ENCODE measurements around the gene AFF3.

The AFF3 gene

DNA sequence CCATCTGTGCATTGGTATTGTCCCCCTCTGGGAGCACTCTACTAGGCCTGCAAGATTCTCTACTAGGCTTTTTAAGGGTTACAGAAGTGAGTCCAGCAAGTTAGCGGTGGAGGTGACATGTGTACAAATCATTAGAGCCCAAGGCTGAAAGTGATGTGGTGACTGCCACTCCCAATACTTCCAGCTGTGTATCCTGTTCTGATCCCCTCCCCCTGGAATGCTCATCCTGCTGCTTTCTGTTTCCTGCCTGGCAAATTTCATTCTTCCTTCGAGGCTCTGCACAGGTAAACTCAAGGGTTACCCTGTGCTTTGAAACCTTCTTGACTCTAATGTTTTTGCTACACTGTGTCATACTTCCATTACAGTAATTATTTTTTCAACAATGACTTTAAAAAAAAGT lies 394.0 kb downstream of the AFF3 start:
- no peak for TF ChIP-seq ZC3H10 (CRISPR knock-in tag; IDR thresholded peaks at IDR 0.05)
- TF ChIP-seq, protein P1, sequence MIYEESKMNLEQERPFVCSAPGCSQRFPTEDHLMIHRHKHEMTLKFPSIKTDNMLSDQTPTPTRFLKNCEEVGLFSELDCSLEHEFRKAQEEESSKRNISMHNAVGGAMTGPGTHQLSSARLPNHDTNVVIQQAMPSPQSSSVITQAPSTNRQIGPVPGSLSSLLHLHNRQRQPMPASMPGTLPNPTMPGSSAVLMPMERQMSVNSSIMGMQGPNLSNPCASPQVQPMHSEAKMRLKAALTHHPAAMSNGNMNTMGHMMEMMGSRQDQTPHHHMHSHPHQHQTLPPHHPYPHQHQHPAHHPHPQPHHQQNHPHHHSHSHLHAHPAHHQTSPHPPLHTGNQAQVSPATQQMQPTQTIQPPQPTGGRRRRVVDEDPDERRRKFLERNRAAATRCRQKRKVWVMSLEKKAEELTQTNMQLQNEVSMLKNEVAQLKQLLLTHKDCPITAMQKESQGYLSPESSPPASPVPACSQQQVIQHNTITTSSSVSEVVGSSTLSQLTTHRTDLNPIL (CRISPR knock-in tag; IDR thresholded peaks at IDR 0.05; ENCODE audit: low read depth), result no peak
- no peak for TF ChIP-seq PPARA (CRISPR knock-in tag; IDR thresholded peaks at IDR 0.05; ENCODE audit: borderline replicate concordance)
- TF ChIP-seq, protein P2, sequence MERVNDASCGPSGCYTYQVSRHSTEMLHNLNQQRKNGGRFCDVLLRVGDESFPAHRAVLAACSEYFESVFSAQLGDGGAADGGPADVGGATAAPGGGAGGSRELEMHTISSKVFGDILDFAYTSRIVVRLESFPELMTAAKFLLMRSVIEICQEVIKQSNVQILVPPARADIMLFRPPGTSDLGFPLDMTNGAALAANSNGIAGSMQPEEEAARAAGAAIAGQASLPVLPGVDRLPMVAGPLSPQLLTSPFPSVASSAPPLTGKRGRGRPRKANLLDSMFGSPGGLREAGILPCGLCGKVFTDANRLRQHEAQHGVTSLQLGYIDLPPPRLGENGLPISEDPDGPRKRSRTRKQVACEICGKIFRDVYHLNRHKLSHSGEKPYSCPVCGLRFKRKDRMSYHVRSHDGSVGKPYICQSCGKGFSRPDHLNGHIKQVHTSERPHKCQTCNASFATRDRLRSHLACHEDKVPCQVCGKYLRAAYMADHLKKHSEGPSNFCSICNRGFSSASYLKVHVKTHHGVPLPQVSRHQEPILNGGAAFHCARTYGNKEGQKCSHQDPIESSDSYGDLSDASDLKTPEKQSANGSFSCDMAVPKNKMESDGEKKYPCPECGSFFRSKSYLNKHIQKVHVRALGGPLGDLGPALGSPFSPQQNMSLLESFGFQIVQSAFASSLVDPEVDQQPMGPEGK (CRISPR knock-in tag; IDR thresholded peaks at IDR 0.05; ENCODE audit: borderline replicate concordance), result no peak
- no peak for TF ChIP-seq RARB (CRISPR knock-in tag; IDR thresholded peaks at IDR 0.05)
- no peak for TF ChIP-seq ZFP3 (CRISPR knock-in tag; IDR thresholded peaks at IDR 0.05)
- TF ChIP-seq TOX (CRISPR knock-in tag; IDR thresholded peaks at IDR 0.05; ENCODE audit: borderline replicate concordance), result no peak
- no peak for TF ChIP-seq ZNF70 (CRISPR knock-in tag; IDR thresholded peaks at IDR 0.05)
- no peak for ATAC-seq

DNA sequence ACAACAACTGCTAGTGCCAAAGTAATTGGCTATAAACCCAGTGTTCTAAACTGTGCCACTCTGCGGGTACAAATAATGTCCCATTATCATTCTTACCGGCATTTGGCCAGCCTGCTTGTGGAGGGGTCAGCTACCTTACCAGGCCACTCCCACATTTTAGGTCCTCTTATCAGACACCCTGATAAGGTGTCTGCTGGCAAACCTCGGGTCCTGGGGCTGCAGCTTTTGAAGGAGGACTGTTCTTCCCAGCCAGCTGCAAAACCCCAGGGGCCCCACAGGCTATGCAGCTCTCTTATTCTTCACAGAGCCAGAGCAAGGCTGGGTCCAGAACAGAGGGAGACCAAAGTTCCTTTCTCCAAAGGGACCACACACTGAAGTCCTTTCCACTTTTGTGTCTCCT lies 394.5 kb downstream of the AFF3 start:
- TF ChIP-seq, protein P3, sequence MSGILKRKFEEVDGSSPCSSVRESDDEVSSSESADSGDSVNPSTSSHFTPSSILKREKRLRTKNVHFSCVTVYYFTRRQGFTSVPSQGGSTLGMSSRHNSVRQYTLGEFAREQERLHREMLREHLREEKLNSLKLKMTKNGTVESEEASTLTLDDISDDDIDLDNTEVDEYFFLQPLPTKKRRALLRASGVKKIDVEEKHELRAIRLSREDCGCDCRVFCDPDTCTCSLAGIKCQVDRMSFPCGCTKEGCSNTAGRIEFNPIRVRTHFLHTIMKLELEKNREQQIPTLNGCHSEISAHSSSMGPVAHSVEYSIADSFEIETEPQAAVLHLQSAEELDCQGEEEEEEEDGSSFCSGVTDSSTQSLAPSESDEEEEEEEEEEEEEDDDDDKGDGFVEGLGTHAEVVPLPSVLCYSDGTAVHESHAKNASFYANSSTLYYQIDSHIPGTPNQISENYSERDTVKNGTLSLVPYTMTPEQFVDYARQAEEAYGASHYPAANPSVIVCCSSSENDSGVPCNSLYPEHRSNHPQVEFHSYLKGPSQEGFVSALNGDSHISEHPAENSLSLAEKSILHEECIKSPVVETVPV (CRISPR knock-in tag; IDR thresholded peaks at IDR 0.05), result no peak
- no peak for TF ChIP-seq RARB (CRISPR knock-in tag; IDR thresholded peaks at IDR 0.05)
- no peak for ATAC-seq

DNA sequence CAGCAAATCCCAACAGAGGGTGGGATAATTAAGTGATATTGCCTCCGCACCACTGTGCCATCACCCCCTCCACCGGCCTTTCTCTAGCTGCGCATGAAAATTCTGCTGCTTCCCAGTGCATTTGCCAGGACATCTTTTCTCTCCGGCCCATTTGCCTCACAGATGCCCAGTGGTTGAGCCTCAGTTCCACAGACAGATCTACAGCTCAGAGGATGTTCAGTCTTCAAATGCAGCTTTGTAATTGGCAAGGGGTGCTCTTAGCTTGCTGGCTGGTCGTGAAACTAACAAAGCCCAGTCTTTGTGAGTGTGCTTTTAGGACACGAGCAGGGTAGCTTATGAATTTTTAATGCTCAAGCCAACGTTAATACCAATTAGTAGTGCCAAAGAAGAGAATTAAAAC lies 399.2 kb downstream of the AFF3 start:
- TF ChIP-seq, protein P3 (CRISPR knock-in tag; IDR thresholded peaks at IDR 0.05), result no peak
- no peak for TF ChIP-seq ZNF8 (CRISPR knock-in tag; IDR thresholded peaks at IDR 0.05)
- no peak for TF ChIP-seq ARNTL (CRISPR knock-in tag; IDR thresholded peaks at IDR 0.05; ENCODE audit: borderline replicate concordance, low read depth)
- TF ChIP-seq BACH2 (CRISPR knock-in tag; IDR thresholded peaks at IDR 0.05; ENCODE audit: borderline replicate concordance), result no peak
- TF ChIP-seq ESRRG (CRISPR knock-in tag; IDR thresholded peaks at IDR 0.05), result no peak
- TF ChIP-seq RARB (CRISPR knock-in tag; IDR thresholded peaks at IDR 0.05), result no peak
- TF ChIP-seq, protein P4, sequence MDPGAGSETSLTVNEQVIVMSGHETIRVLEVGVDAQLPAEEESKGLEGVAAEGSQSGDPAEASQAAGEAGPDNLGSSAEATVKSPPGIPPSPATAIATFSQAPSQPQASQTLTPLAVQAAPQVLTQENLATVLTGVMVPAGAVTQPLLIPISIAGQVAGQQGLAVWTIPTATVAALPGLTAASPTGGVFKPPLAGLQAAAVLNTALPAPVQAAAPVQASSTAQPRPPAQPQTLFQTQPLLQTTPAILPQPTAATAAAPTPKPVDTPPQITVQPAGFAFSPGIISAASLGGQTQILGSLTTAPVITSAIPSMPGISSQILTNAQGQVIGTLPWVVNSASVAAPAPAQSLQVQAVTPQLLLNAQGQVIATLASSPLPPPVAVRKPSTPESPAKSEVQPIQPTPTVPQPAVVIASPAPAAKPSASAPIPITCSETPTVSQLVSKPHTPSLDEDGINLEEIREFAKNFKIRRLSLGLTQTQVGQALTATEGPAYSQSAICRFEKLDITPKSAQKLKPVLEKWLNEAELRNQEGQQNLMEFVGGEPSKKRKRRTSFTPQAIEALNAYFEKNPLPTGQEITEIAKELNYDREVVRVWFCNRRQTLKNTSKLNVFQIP (CRISPR knock-in tag; IDR thresholded peaks at IDR 0.05; ENCODE audit: borderline replicate concordance, low read depth), result no peak
- TF ChIP-seq ZNF565 (CRISPR knock-in tag; conservative IDR thresholded peaks at IDR 0.05; ENCODE audit: low read depth), result no peak

DNA sequence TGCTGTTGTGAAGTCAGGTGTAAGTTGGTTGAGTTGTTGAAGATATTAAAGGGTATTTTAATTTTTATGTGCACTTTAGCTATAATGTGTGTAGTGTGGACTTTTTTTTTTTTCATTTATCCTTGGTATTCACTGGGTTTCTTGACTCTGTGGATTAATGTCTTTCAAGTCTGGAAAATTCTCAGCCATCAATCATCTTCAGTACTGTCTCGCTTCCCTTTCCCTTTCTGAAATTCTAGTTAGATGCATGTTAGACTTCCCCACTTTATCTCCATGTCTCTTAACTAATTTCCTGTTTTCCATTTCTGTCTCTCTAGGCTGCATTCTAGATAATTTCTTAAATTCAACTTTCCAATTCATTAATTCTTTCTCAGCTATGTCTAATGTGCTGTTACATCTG lies 404.9 kb downstream of the AFF3 start:
- ATAC-seq, result no peak
- no peak for TF ChIP-seq BACH2 (CRISPR knock-in tag; IDR thresholded peaks at IDR 0.05; ENCODE audit: borderline replicate concordance)
- no peak for TF ChIP-seq ESRRG (CRISPR knock-in tag; IDR thresholded peaks at IDR 0.05)
- TF ChIP-seq ISL1 (CRISPR knock-in tag; IDR thresholded peaks at IDR 0.05), result no peak
- no peak for TF ChIP-seq SNAI2 (CRISPR knock-in tag; IDR thresholded peaks at IDR 0.05)
- TF ChIP-seq ZNF70 (CRISPR knock-in tag; IDR thresholded peaks at IDR 0.05), result no peak
- no peak for TF ChIP-seq PPARA (CRISPR knock-in tag; IDR thresholded peaks at IDR 0.05; ENCODE audit: borderline replicate concordance)
- TF ChIP-seq GLIS3 (CRISPR knock-in tag; IDR thresholded peaks at IDR 0.05), result no peak
- TF ChIP-seq TCF4 (CRISPR knock-in tag; IDR thresholded peaks at IDR 0.05; ENCODE audit: borderline replicate concordance), result no peak
- no peak for TF ChIP-seq OSR1 (CRISPR knock-in tag; IDR thresholded peaks at IDR 0.05)
- TF ChIP-seq, protein P1 (CRISPR knock-in tag; IDR thresholded peaks at IDR 0.05; ENCODE audit: low read depth), result no peak
- TF ChIP-seq ZFP30 (CRISPR knock-in tag; IDR thresholded peaks at IDR 0.05), result no peak
- no peak for TF ChIP-seq ZNF8 (CRISPR knock-in tag; IDR thresholded peaks at IDR 0.05)
- TF ChIP-seq, protein P2 (CRISPR knock-in tag; IDR thresholded peaks at IDR 0.05; ENCODE audit: borderline replicate concordance), result no peak
- no peak for TF ChIP-seq ARNTL (CRISPR knock-in tag; IDR thresholded peaks at IDR 0.05; ENCODE audit: borderline replicate concordance, low read depth)
- no peak for TF ChIP-seq CSDC2 (CRISPR knock-in tag; IDR thresholded peaks at IDR 0.05)

More for the DNA sequence above, 399.2 kb downstream of the AFF3 start:
- ATAC-seq, result no peak

Measured in SK-N-SH treated with all-trans-retinoic acid at 6 μM for 48 hours (cell line).